ENCODE data around the gene ZBTB20. TPM values are rescaled to one million over a fixed set of nuclear protein-coding genes. Genes with fewer than 3 reads are reported as not detected.
A peak's percentile ranks its signal among the peaks of the same experiment; 100 is the strongest.

Gene ZBTB20
- total and polyA plus RNA-seq, 2 of the 4 experiments (the other 2 are of a cell fraction) = 0.75 to 14.7 TPM

DNA sequence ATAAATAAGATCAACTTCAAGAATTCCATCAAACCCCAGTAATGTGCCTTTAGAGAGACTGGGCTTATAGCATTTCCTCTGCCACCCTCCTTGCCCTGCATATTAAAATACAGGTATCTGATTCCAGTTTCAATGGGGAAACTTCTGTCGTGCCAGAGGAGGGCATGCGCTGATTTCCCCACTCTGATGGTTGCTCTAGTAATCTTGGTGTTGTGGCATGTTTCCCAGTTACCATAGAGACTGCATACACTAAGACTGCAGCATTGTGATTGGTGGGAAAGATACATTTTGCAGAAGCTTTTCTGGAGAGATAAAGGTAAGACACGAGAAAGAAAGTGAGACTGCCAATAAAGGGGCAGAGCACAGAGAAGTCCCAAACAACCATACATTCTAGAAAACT, 627.7 kb downstream of the ZBTB20 start:
- in situ Hi-C loops (cut with MboI; ENCODE audit: low sequenced_read_pairs) (no loop called here), dilution Hi-C loops (cut with HindIII; ENCODE audit: low sequenced_read_pairs, unreplicated experiment) (no loop called here)

More for the DNA sequence above, 627.7 kb downstream of the ZBTB20 start:
- no peak overlapping the region for H4K91ac ChIP-seq (ENCODE audit: insufficient read depth, low read depth, low read length)
- no peak for TF ChIP-seq POLR2A (IDR thresholded peaks at IDR 0.05; ENCODE audit: low read depth, low read length)
- TF ChIP-seq RCOR1 (IDR thresholded peaks at IDR 0.05; ENCODE audit: insufficient replicate concordance, low read length) = no peak
- TF ChIP-seq RFX5 (IDR thresholded peaks at IDR 0.05; ENCODE audit: low read depth, low read length) = peak; percentile 95
- TF ChIP-seq, protein P1, sequence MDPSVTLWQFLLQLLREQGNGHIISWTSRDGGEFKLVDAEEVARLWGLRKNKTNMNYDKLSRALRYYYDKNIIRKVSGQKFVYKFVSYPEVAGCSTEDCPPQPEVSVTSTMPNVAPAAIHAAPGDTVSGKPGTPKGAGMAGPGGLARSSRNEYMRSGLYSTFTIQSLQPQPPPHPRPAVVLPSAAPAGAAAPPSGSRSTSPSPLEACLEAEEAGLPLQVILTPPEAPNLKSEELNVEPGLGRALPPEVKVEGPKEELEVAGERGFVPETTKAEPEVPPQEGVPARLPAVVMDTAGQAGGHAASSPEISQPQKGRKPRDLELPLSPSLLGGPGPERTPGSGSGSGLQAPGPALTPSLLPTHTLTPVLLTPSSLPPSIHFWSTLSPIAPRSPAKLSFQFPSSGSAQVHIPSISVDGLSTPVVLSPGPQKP (IDR thresholded peaks at IDR 0.05; ENCODE audit: borderline replicate concordance, low read depth, low read length) = no peak
- TF ChIP-seq MAFK (IDR thresholded peaks at IDR 0.05; ENCODE audit: low read depth, low read length) = no peak
- TF ChIP-seq NFE2L2 (IDR thresholded peaks at IDR 0.05; ENCODE audit: low read depth, low read length) = no peak
- TF ChIP-seq CHD1 (IDR thresholded peaks at IDR 0.05; ENCODE audit: low read depth, low read length) = no peak
- peak; percentile 66; the same call in 1 of the 2 replicates for TF ChIP-seq CEBPB (IDR thresholded peaks at IDR 0.05; ENCODE audit: low read depth, low read length)
- TF ChIP-seq FOS (IDR thresholded peaks at IDR 0.05; ENCODE audit: low read depth, low read length) = no peak
- TF ChIP-seq SMC3 (IDR thresholded peaks at IDR 0.05; ENCODE audit: low read depth, low read length) = no peak
- H3K27me3 ChIP-seq (ENCODE audit: control insufficient read depth, insufficient read depth, low read length) = no peaks in the 10 kb centered on the region
- H4K5ac ChIP-seq (ENCODE audit: low read depth, low read length) = no peak overlapping the region
- no peaks in the 10 kb centered on the region for H3K36me3 ChIP-seq (ENCODE audit: control insufficient read depth, insufficient read depth, low read length)
- no peak overlapping the region for H2AFZ ChIP-seq (replicated peaks; ENCODE audit: low read length, poor library complexity)
- H2AK9ac ChIP-seq (replicated peaks; ENCODE audit: low read depth, low read length, poor library complexity) = no peak overlapping the region
- H3K56ac ChIP-seq (ENCODE audit: extremely low read depth, insufficient read depth, low read length) = no peak overlapping the region
- intact Hi-C loops (cut with micrococcal nuclease) = no loop called here
- H3K9ac ChIP-seq (ENCODE audit: low read depth, low read length) = no peak overlapping the region
- H3K18ac ChIP-seq (ENCODE audit: low read depth, low read length) = no peak overlapping the region
- no peak overlapping the region for H2BK20ac ChIP-seq (ENCODE audit: low read depth, low read length)
- H3K4me1 ChIP-seq (ENCODE audit: control insufficient read depth, insufficient read depth, low read length) = no peaks in the 10 kb centered on the region; the same call in none of the 2 replicates
- no CpG with 5 or more reads among the region's 3 CpGs for whole genome bisulfite sequencing, 2 experiments (ENCODE audit: extremely low coverage in 2 of 2, insufficient read length in 1 of 2)
- DNase-seq = peak; percentile 81
- H4K20me1 ChIP-seq (ENCODE audit: insufficient read depth, low read length) = no peaks in the 10 kb centered on the region
- no peak overlapping the region for H2BK5ac ChIP-seq (ENCODE audit: low read depth, low read length, poor library complexity, severe bottlenecking)
- no peak overlapping the region for H2BK15ac ChIP-seq (ENCODE audit: low read depth, low read length)
- H3K9me1 ChIP-seq (ENCODE audit: insufficient read depth, low read length) = peaks cover 3% of the 10 kb centered on the region; the same call in 1 of the 2 replicates
- no peak overlapping the region for H3K23ac ChIP-seq (ENCODE audit: low read depth, low read length)
- no peak overlapping the region for H4K8ac ChIP-seq (ENCODE audit: low read depth in 2 of 2, low read length in 2 of 2)
- POLR2A ChIA-PET (ENCODE audit: unreplicated experiment) = no interaction called here
- H2BK120ac ChIP-seq (ENCODE audit: low read depth, low read length) = no peak overlapping the region
- no peak overlapping the region for H3K4me3 ChIP-seq (ENCODE audit: insufficient read depth, low read depth, low read length)
- H3K9me3 ChIP-seq (ENCODE audit: control insufficient read depth, insufficient read depth, low read length) = no peaks in the 10 kb centered on the region
- peak; percentile 65; the same call in 1 of the 2 replicates for ATAC-seq (ENCODE audit: low read depth)
- CTCF ChIA-PET = no interaction called here
- no peak overlapping the region for H3K27ac ChIP-seq (ENCODE audit: insufficient read depth, low read length)
- no peak overlapping the region for H3K4ac ChIP-seq (ENCODE audit: low read depth, low read length)
- no peak overlapping the region for H3K14ac ChIP-seq (replicated peaks; ENCODE audit: low read depth, low read length)
- no peak overlapping the region for H3K4me2 ChIP-seq (ENCODE audit: low read depth, low read length)
- H2AK5ac ChIP-seq (ENCODE audit: low read depth, low read length) = no peak overlapping the region
- peaks cover 10 to 30% of the 10 kb centered on the region in 2 experiments; a peak in 3 of 4 replicates for H3K79me1 ChIP-seq (ENCODE audit: low read depth in 1 of 2, low read length in 2 of 2)
- no TSS peak for BruUV-seq (replicated peaks)

All from IMR-90 (cell line).